ENCODE measurements around the gene FKBP2. TPM values are rescaled to one million over a fixed set of nuclear protein-coding genes. Genes with fewer than 3 reads are reported as not detected.
A peak's percentile ranks its signal among the peaks of the same experiment; 100 is the strongest.

Gene FKBP2
- total and polyA plus RNA-seq, 2 of the 13 experiments (the other 11 are each of a cell fraction or from before 2014, with no cell fraction given), result 30.1 to 53.3 TPM

DNA sequence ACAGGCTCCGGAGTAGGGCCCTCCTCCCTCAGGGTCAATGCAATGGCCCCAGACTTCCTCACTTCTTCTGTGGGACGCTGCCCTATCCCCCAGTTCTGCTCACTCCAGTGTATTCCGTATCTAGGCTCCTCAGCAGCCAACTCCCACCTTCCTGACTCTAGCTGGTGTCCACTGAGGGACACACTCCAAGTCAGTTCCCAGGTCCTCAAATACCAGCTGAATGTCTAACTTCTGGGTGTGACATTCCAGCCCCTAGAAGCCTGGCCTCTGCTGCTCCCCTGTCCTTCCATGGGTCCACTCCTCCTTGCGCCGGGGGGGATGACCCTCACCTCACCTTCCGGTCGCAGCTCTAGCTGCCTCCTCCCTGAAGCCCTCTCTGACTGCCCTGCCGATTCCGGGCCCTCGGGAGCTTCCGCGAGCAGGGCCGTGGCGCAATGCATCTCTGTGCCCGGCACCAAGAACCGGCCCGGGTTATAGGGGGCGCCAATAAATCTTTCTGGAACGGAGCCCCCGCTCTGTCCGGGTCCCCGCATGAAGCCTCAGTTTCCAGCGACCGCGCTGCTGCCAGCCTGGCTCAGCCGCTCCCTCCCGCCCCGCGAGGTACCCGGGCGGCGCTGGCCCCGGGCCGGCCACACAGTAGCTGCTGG lies 28.1 kb downstream of the FKBP2 start (continued):
- TF ChIP-seq ZNF598 (CRISPR knock-in tag; IDR thresholded peaks at IDR 0.05; ENCODE audit: borderline replicate concordance) (no peak), KLF6 (CRISPR knock-in tag; IDR thresholded peaks at IDR 0.05) (no peak), ZNF431 (CRISPR knock-in tag; IDR thresholded peaks at IDR 0.05; ENCODE audit: borderline replicate concordance, low read depth) (no peak), SNAPC2 (CRISPR knock-in tag; IDR thresholded peaks at IDR 0.05) (no peak), POLR2A (IDR thresholded peaks at IDR 0.05; ENCODE audit: insufficient read depth in 1 of 2, low read depth in 2 of 2, low read length in 2 of 2) (no peak), ZNF142 (CRISPR knock-in tag; IDR thresholded peaks at IDR 0.05) (no peak), EEA1 (CRISPR knock-in tag; IDR thresholded peaks at IDR 0.05; ENCODE audit: borderline replicate concordance) (no peak), CEBPG (CRISPR knock-in tag; IDR thresholded peaks at IDR 0.05) (peak; percentile 45), TRIM24 (CRISPR knock-in tag; IDR thresholded peaks at IDR 0.05) (no peak), ZNF567 (CRISPR knock-in tag; IDR thresholded peaks at IDR 0.05; ENCODE audit: borderline replicate concordance) (no peak), HDAC2 (CRISPR knock-in tag; IDR thresholded peaks at IDR 0.05) (peak; percentile 19; the same call in 1 of the 2 replicates), ZMAT5 (CRISPR knock-in tag; IDR thresholded peaks at IDR 0.05; ENCODE audit: borderline replicate concordance, low read depth) (no peak), ZNF180 (CRISPR knock-in tag; IDR thresholded peaks at IDR 0.05; ENCODE audit: borderline replicate concordance, low read depth) (no peak)
- TF ChIP-seq, protein P1, sequence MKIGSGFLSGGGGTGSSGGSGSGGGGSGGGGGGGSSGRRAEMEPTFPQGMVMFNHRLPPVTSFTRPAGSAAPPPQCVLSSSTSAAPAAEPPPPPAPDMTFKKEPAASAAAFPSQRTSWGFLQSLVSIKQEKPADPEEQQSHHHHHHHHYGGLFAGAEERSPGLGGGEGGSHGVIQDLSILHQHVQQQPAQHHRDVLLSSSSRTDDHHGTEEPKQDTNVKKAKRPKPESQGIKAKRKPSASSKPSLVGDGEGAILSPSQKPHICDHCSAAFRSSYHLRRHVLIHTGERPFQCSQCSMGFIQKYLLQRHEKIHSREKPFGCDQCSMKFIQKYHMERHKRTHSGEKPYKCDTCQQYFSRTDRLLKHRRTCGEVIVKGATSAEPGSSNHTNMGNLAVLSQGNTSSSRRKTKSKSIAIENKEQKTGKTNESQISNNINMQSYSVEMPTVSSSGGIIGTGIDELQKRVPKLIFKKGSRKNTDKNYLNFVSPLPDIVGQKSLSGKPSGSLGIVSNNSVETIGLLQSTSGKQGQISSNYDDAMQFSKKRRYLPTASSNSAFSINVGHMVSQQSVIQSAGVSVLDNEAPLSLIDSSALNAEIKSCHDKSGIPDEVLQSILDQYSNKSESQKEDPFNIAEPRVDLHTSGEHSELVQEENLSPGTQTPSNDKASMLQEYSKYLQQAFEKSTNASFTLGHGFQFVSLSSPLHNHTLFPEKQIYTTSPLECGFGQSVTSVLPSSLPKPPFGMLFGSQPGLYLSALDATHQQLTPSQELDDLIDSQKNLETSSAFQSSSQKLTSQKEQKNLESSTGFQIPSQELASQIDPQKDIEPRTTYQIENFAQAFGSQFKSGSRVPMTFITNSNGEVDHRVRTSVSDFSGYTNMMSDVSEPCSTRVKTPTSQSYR (CRISPR knock-in tag; IDR thresholded peaks at IDR 0.05; ENCODE audit: borderline replicate concordance), result no peak; the same call in 1 of the 2 replicates
- TF ChIP-seq, protein P2, sequence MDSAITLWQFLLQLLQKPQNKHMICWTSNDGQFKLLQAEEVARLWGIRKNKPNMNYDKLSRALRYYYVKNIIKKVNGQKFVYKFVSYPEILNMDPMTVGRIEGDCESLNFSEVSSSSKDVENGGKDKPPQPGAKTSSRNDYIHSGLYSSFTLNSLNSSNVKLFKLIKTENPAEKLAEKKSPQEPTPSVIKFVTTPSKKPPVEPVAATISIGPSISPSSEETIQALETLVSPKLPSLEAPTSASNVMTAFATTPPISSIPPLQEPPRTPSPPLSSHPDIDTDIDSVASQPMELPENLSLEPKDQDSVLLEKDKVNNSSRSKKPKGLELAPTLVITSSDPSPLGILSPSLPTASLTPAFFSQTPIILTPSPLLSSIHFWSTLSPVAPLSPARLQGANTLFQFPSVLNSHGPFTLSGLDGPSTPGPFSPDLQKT (CRISPR knock-in tag; IDR thresholded peaks at IDR 0.05; ENCODE audit: borderline replicate concordance), result no peak

All from HepG2 (cell line).